GM18511 (cell line): ENCODE results near the gene TEN1.

ENCODE experiments used
- ATAC-seq: cut with Tn5 transposase; IDR thresholded peaks from one replicate; pipeline ENCODE4 v1.9.1; 2021; ENCODE audit warnings: mild to moderate bottlenecking, moderate library complexity; ENCODE audit not compliant: unreplicated experiment

The TEN1 gene

GRCh38 chr17:76005263-76006149, 26.5 kb downstream of the TEN1 start:
- ATAC-seq = no peak

GRCh38 chr17:76007131-76007849, 28.2 kb downstream of the TEN1 start:
- no peak for ATAC-seq

GRCh38 chr17:76007850-76008165, 28.8 kb downstream of the TEN1 start:
- no peak for ATAC-seq

- ATAC-seq = no peak
Measured at GRCh38 chr17:76008208-76008607, 29.2 kb downstream of the TEN1 start.

- no peak for ATAC-seq
Measured at GRCh38 chr17:76008630-76009425, 29.8 kb downstream of the TEN1 start.

- no peak for ATAC-seq
Measured at GRCh38 chr17:76009447-76009846, 30.4 kb downstream of the TEN1 start.

- no peak for ATAC-seq
Measured at GRCh38 chr17:76009969-76010661, 31.1 kb downstream of the TEN1 start.

- no peak for ATAC-seq
Measured at GRCh38 chr17:76011951-76012350, 32.9 kb downstream of the TEN1 start.

- no peak for ATAC-seq
Measured at GRCh38 chr17:76013377-76013932, 34.4 kb downstream of the TEN1 start.

- peak; percentile 64 for ATAC-seq
Measured at GRCh38 chr17:76014100-76014924, 35.3 kb downstream of the TEN1 start.

- no peak for ATAC-seq
Measured at GRCh38 chr17:76014925-76015261, 35.9 kb downstream of the TEN1 start.

GRCh38 chr17:76017481-76018339, 38.7 kb downstream of the TEN1 start:
- ATAC-seq = no peak

- ATAC-seq = no peak
Measured at GRCh38 chr17:76018340-76018680, 39.3 kb downstream of the TEN1 start.

GRCh38 chr17:76018801-76019200, 39.8 kb downstream of the TEN1 start:
- no peak for ATAC-seq

- no peak for ATAC-seq
Measured at GRCh38 chr17:76019833-76020467, 40.9 kb downstream of the TEN1 start.

GRCh38 chr17:76022285-76022684, 43.2 kb downstream of the TEN1 start:
- no peak for ATAC-seq

GRCh38 chr17:76022973-76023899, 44.2 kb downstream of the TEN1 start:
- ATAC-seq = no peak

- no peak for ATAC-seq
Measured at GRCh38 chr17:76023900-76024237, 44.8 kb downstream of the TEN1 start.
